Measurements from ENCODE around the gene ADGRV1. TPM values are rescaled to one million over a fixed set of nuclear protein-coding genes. Genes with fewer than 3 reads are reported as not detected.

ADGRV1 gene
- total RNA-seq, 8 experiments from 2014 or later: 0.87 to 92.4 (median 44.9) TPM

- H3K4me3 ChIP-seq: no peak overlapping the region
- peaks cover 7 to 11% of the 10 kb centered on the region in 2 donors for H3K4me1 ChIP-seq (replicated peaks in 1 of 2)
- WGBS, 10 experiments: 0 to 100% (median 55%) methylated on average over 1 of the region's 1 CpG; no CpG with 5 or more reads in 2 of the 10 experiments
- H3K27ac ChIP-seq: no peak overlapping the region
- no peak for ATAC-seq (replicated peaks in 6 of 8)
- in situ Hi-C loops (cut with MboI; ENCODE audit: low pct_unique_long_range_greater_than_20kb in 2 of 9, low sequenced_read_pairs in 9 of 9, unreplicated experiment in 9 of 9): no loop called here
These were observed 620.4 kb downstream of the ADGRV1 start for GRCh38 chr5:91179018-91179417.

GRCh38 chr5:91180506-91180905 lies 621.9 kb downstream of the ADGRV1 start:
- Histone ChIP-seq H3K4me3 (no peak overlapping the region), H3K4me1 (replicated peaks in 1 of 2) (peaks cover 7 to 11% of the 10 kb centered on the region in 2 donors), H3K27ac (no peak overlapping the region)
- in situ Hi-C loops (cut with MboI; ENCODE audit: low pct_unique_long_range_greater_than_20kb in 2 of 9, low sequenced_read_pairs in 9 of 9, unreplicated experiment in 9 of 9): no loop called here
- 73 to 93% (median 88%) methylated on average over 2 to 5 of the region's 5 CpGs; no CpG with 5 or more reads in 6 of the 10 experiments for WGBS, 10 experiments
- ATAC-seq (replicated peaks in 6 of 8): no peak

- H3K4me1 ChIP-seq (replicated peaks in 1 of 2): no peaks in the 10 kb centered on the region
- WGBS, 10 experiments: 0 to 92% (median 59%) methylated on average over 1 to 3 of the region's 4 CpGs; no CpG with 5 or more reads in 2 of the 10 experiments
- no peak overlapping the region for H3K27ac ChIP-seq
- peak in 2 of 8 experiments; percentile 74 to 75 for ATAC-seq (replicated peaks in 6 of 8)
- H3K4me3 ChIP-seq: no peak overlapping the region
- in situ Hi-C loops (cut with MboI; ENCODE audit: low pct_unique_long_range_greater_than_20kb in 2 of 9, low sequenced_read_pairs in 9 of 9, unreplicated experiment in 9 of 9): no loop called here
These were observed 624.2 kb downstream of the ADGRV1 start for GRCh38 chr5:91182763-91183162.

GRCh38 chr5:91183743-91184142 lies 625.1 kb downstream of the ADGRV1 start:
- no peak for ATAC-seq (replicated peaks in 6 of 8)
- WGBS, 10 experiments: 43 to 100% (median 67%) methylated on average over 1 to 3 of the region's 4 CpGs; no CpG with 5 or more reads in 3 of the 10 experiments
- in situ Hi-C loops (cut with MboI; ENCODE audit: low pct_unique_long_range_greater_than_20kb in 2 of 9, low sequenced_read_pairs in 9 of 9, unreplicated experiment in 9 of 9): no loop called here
- Histone ChIP-seq H3K4me1 (replicated peaks in 1 of 2) (no peaks in the 10 kb centered on the region), H3K4me3 (no peak overlapping the region), H3K27ac (no peak overlapping the region)

- Histone ChIP-seq H3K4me3 (no peak overlapping the region), H3K4me1 (replicated peaks in 1 of 2) (no peaks in the 10 kb centered on the region), H3K27ac (no peak overlapping the region)
- in situ Hi-C loops (cut with MboI; ENCODE audit: low pct_unique_long_range_greater_than_20kb in 2 of 9, low sequenced_read_pairs in 9 of 9, unreplicated experiment in 9 of 9): no loop called here
- no peak for ATAC-seq (replicated peaks in 6 of 8)
- 73 to 94% (median 84%) methylated on average over 3 to 5 of the region's 5 CpGs; no CpG with 5 or more reads in 1 of the 10 experiments for WGBS, 10 experiments
These were observed 627.5 kb downstream of the ADGRV1 start for GRCh38 chr5:91186101-91186500.

DNA sequence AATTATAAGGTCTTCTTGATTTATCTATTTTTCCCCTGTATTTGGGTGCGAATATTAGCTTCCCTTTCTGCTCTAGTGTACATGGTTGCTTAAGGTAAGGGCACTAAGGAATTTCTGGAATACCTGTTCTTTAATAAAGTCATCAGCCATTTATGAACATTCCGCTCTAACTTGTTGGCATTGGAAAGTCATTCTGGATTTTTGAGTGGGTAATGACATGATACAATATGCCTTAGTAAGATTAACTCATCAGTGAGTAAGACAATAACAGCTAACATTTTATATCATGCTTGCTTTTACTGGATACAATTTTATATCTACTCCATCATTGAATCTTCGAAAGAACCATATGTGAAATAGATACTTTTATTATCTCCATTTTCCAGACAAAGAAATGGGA lies 628.4 kb downstream of the ADGRV1 start:
- WGBS, 10 experiments: 73 to 100% (median 90%) methylated on average over 1 to 3 of the region's 3 CpGs
- no peak overlapping the region for H3K27ac ChIP-seq
- in situ Hi-C loops (cut with MboI; ENCODE audit: low pct_unique_long_range_greater_than_20kb in 2 of 9, low sequenced_read_pairs in 9 of 9, unreplicated experiment in 9 of 9): no loop called here
- no peak for ATAC-seq (replicated peaks in 6 of 8)
- H3K4me1 ChIP-seq (replicated peaks in 1 of 2): no peaks in the 10 kb centered on the region
- no peak overlapping the region for H3K4me3 ChIP-seq

DNA sequence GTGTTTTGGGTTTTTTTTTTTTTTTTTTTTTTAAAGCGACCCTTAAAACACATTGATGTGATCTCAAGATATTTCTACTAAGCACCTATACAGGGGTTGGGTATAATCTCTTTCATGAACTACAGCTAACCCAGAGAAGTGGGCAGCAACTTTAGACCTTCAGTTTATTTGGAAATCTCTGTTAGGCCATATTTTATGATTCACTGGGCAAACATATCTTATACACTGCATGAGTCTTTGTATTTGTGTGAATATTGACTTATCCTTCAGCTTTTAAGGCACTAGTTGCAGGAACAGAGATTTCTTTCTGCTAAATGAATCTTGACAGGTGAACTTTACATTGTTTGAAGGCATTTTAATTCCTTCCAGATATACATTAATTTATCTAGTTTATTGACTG lies 630.2 kb downstream of the ADGRV1 start:
- ATAC-seq (replicated peaks in 6 of 8): no peak
- Histone ChIP-seq H3K4me3 (no peak overlapping the region), H3K27ac (no peak overlapping the region), H3K4me1 (replicated peaks in 1 of 2) (no peaks in the 10 kb centered on the region)
- WGBS, 10 experiments: 67 to 100% (median 88%) methylated on average over 1 of the region's 1 CpG; no CpG with 5 or more reads in 3 of the 10 experiments
- in situ Hi-C loops (cut with MboI; ENCODE audit: low pct_unique_long_range_greater_than_20kb in 2 of 9, low sequenced_read_pairs in 9 of 9, unreplicated experiment in 9 of 9): no loop called here

GRCh38 chr5:91189480-91190313 lies 631.1 kb downstream of the ADGRV1 start:
- peak in 6 of 8 experiments; percentile 32 to 97 (median 73) for ATAC-seq (replicated peaks in 6 of 8)
- in situ Hi-C loops (cut with MboI; ENCODE audit: low pct_unique_long_range_greater_than_20kb in 2 of 9, low sequenced_read_pairs in 9 of 9, unreplicated experiment in 9 of 9): no loop called here
- WGBS, 10 experiments: 15 to 93% (median 64%) methylated on average over 1 to 8 of the region's 8 CpGs; no CpG with 5 or more reads in 1 of the 10 experiments
- Histone ChIP-seq H3K4me3 (no peak overlapping the region), H3K27ac (no peak overlapping the region), H3K4me1 (replicated peaks in 1 of 2) (peaks cover 2 to 6% of the 10 kb centered on the region in 2 donors)

DNA sequence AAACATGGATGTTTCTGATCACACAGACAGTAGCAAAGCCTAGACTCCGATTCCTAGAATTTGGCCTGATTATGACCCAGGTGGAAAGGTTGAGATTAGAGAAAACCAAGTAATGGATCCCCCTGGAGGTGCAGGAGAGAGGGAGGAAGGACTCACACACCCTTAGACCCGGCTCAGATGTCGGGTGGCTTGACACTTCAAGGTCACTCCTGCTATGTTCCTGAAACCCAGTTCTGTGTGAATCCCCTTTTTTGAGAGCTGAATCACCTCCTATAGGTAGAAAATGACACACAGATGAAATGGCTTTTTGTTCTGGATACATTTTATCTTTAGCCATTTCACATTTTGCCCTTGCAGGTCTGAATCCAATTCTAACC lies 631.7 kb downstream of the ADGRV1 start:
- ATAC-seq (replicated peaks in 6 of 8): peak in 2 of 8 experiments; percentile 40 to 48
- 40 to 100% (median 80%) methylated on average over 1 to 2 of the region's 3 CpGs; no CpG with 5 or more reads in 5 of the 10 experiments for WGBS, 10 experiments
- in situ Hi-C loops (cut with MboI; ENCODE audit: low pct_unique_long_range_greater_than_20kb in 2 of 9, low sequenced_read_pairs in 9 of 9, unreplicated experiment in 9 of 9): no loop called here

GRCh38 chr5:91194824-91195381 lies 636.3 kb downstream of the ADGRV1 start:
- Histone ChIP-seq H3K4me1 (replicated peaks in 1 of 2) (peaks cover 5 to 7% of the 10 kb centered on the region in 2 donors), H3K27ac (no peak overlapping the region), H3K4me3 (no peak overlapping the region)
- peak in 2 of 8 experiments; percentile 51 to 54 for ATAC-seq (replicated peaks in 6 of 8)
- in situ Hi-C loops (cut with MboI; ENCODE audit: low pct_unique_long_range_greater_than_20kb in 2 of 9, low sequenced_read_pairs in 9 of 9, unreplicated experiment in 9 of 9): no loop called here
- 66 to 92% (median 85%) methylated on average over 1 to 8 of the region's 8 CpGs; no CpG with 5 or more reads in 1 of the 10 experiments for WGBS, 10 experiments

More for the DNA sequence above, 631.7 kb downstream of the ADGRV1 start:
- Histone ChIP-seq H3K4me3 (no peak overlapping the region), H3K27ac (no peak overlapping the region), H3K4me1 (replicated peaks in 1 of 2) (peaks cover 5 to 7% of the 10 kb centered on the region in 2 donors)

GRCh38 chr5:91200692-91201091 lies 642.1 kb downstream of the ADGRV1 start:
- Histone ChIP-seq H3K27ac (no peak overlapping the region), H3K4me3 (no peak overlapping the region), H3K4me1 (replicated peaks in 1 of 2) (no peaks in the 10 kb centered on the region)
- WGBS, 10 experiments: 29 to 90% (median 63%) methylated on average over 1 to 2 of the region's 2 CpGs; no CpG with 5 or more reads in 1 of the 10 experiments
- in situ Hi-C loops (cut with MboI; ENCODE audit: low pct_unique_long_range_greater_than_20kb in 2 of 9, low sequenced_read_pairs in 9 of 9, unreplicated experiment in 9 of 9): loop anchor here in 1 of 9 experiments (25.0 kb wide), 1 partner anchor 88 kb away; no protein-coding TSS in a partner anchor
- no peak for ATAC-seq (replicated peaks in 6 of 8)

- H3K4me1 ChIP-seq (replicated peaks in 1 of 2): no peaks in the 10 kb centered on the region
These were observed 647.5 kb downstream of the ADGRV1 start for GRCh38 chr5:91206103-91206502.

GRCh38 chr5:91206734-91207133 lies 648.1 kb downstream of the ADGRV1 start:
- in situ Hi-C loops (cut with MboI; ENCODE audit: low pct_unique_long_range_greater_than_20kb in 2 of 9, low sequenced_read_pairs in 9 of 9, unreplicated experiment in 9 of 9): loop anchor here in 1 of 9 experiments (25.0 kb wide), 1 partner anchor 94 kb away; no protein-coding TSS in a partner anchor
- H3K4me1 ChIP-seq (replicated peaks in 1 of 2): no peaks in the 10 kb centered on the region
- ATAC-seq (replicated peaks in 6 of 8): no peak
- H3K27ac ChIP-seq: no peak overlapping the region
- WGBS, 10 experiments: 29 to 100% (median 80%) methylated on average over 1 to 2 of the region's 2 CpGs; no CpG with 5 or more reads in 3 of the 10 experiments
- H3K4me3 ChIP-seq: no peak overlapping the region

More at GRCh38 chr5:91206103-91206502, 647.5 kb downstream of the ADGRV1 start:
- in situ Hi-C loops (cut with MboI; ENCODE audit: low pct_unique_long_range_greater_than_20kb in 2 of 9, low sequenced_read_pairs in 9 of 9, unreplicated experiment in 9 of 9): loop anchor here in 1 of 9 experiments (25.0 kb wide), 1 partner anchor 94 kb away; no protein-coding TSS in a partner anchor
- Histone ChIP-seq H3K27ac (no peak overlapping the region), H3K4me3 (no peak overlapping the region)
- WGBS, 10 experiments: 90 to 100% (median 100%) methylated on average over 2 to 4 of the region's 5 CpGs; no CpG with 5 or more reads in 5 of the 10 experiments
- ATAC-seq (replicated peaks in 6 of 8): no peak
